WI38 (cell line): ENCODE data around the gene ZBTB7C.

Experiments used
- H3K4me3 ChIP-seq: 2 replicates; pipeline ENCODE4 v1.5.1; 2011; ENCODE audit warnings: low read depth, mild to moderate bottlenecking, control low read depth, low read length
- TF ChIP-seq, protein P1 (sequence below): IDR thresholded peaks from 2 replicates; pipeline ENCODE4 v1.5.1; 2012; ENCODE audit warnings: low read depth, mild to moderate bottlenecking, control low read depth, low read length

Gene ZBTB7C

DNA sequence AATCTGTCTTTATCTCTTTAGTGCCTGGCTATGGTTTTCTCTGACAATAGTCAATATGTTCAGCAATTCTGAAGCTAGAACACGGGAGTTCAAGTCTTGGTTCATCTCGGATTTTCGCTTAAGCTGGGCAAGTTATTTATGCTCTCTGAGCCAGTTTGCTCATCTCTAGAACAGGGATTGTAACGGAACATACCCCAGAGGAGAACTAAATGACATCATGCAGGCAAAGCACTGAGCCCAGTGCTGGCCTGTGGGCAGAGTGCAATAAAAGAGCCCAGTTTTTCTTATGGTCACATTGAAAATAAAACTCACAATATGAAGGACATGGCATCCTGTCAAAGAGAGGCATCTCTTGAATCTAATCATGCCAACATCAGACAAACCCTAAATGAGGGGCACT lies 143.9 kb downstream of the ZBTB7C start:
- TF ChIP-seq, protein P1, sequence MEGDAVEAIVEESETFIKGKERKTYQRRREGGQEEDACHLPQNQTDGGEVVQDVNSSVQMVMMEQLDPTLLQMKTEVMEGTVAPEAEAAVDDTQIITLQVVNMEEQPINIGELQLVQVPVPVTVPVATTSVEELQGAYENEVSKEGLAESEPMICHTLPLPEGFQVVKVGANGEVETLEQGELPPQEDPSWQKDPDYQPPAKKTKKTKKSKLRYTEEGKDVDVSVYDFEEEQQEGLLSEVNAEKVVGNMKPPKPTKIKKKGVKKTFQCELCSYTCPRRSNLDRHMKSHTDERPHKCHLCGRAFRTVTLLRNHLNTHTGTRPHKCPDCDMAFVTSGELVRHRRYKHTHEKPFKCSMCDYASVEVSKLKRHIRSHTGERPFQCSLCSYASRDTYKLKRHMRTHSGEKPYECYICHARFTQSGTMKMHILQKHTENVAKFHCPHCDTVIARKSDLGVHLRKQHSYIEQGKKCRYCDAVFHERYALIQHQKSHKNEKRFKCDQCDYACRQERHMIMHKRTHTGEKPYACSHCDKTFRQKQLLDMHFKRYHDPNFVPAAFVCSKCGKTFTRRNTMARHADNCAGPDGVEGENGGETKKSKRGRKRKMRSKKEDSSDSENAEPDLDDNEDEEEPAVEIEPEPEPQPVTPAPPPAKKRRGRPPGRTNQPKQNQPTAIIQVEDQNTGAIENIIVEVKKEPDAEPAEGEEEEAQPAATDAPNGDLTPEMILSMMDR = no peak
- no peak overlapping the region for H3K4me3 ChIP-seq

DNA sequence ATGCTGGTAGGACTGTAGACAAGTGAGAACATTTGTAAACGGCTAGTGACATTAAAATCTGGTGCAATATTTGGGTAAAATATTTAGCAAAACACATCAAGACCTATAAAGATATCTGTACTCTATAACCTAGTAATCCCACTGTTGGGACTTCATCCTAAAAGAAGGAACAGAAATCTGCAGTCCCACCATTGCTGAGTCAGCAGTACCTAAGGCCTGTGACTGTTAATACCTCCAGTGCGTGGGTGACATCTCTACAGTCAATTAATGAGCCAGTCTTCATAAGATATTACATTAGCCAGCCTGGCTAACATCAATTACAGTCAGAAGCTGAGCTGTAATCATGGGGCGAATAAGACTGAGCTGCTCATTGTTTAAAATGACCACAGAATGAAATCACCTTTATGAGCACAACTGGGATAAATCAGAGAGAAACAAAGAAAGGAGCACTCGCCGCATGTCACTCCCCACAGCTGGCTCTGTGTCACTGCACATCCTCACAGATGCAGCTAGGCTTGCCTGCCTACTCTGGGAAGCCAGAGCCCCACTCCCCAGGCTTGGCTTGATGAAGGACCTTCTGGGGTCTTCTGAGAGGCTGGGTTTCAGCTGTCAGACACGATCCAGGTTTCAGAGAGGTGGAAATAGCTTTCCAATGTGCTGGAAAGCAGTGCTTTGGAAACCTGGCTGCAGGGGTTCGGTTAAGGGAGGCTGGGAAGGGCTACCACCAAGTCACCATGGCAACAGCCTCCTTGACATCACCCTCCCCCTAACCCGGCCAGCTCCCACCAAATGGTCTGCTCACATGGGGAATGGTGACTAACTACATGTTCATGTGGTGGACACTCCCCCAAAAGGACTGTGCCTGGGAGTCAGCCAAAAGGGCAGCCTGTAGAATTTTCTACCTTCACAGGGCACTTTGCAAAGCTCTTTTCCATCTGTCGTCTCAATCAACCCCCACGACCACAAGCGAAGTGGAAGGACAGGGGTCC lies 145.0 kb downstream of the ZBTB7C start:
- H3K4me3 ChIP-seq = no peak overlapping the region
- TF ChIP-seq, protein P1 = no peak

GRCh38 chr18:48263192-48263853 lies 145.9 kb downstream of the ZBTB7C start:
- TF ChIP-seq, protein P1 = no peak
- no peak overlapping the region for H3K4me3 ChIP-seq

DNA sequence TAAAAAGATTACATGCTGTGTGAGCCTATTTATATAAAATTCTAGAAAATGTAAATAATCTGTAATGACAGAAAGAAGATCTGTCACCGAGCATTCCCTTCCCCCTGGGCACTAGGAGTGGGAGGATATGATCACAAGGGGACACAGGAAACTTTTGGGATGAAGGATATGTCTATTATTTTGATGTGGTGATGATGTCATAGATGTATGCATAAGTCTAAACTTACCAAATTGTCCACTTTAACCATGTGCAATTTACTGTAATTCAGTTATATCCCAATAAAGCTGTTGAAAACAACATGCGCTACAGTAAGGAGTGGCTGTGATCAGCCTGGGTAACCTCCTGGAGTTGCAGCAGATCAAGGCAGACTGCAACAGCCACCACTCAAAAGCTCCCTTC lies 148.9 kb downstream of the ZBTB7C start:
- no peak overlapping the region for H3K4me3 ChIP-seq
- TF ChIP-seq, protein P1 = no peak

DNA sequence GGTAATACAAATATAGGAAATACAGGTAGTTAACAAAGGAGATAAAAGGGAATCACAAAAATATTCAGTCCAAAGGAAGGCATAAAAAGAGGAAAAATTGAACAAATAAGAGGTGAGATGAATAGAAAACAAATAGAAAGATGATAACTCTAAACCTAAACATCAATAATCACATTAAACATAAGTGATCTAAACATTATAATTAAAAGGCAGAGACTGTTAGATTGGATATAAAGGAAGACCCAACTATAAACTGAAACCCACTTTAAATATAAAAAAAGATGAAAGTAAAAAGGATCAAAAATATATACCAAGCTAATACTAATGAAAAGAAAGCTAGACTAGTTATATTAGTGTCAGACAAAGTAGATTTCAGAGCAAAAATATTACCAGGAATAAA lies 152.3 kb downstream of the ZBTB7C start:
- TF ChIP-seq, protein P1 = no peak
- no peak overlapping the region for H3K4me3 ChIP-seq

- no peak overlapping the region for H3K4me3 ChIP-seq
- TF ChIP-seq, protein P1 = no peak
Observed at GRCh38 chr18:48254077-48254602, 155.0 kb downstream of the ZBTB7C start.
